GM12892 (cell line): ENCODE results near the gene KIF26B.

Source experiments
- POLR2A ChIP-seq: IDR thresholded peaks from 2 replicates; pipeline ENCODE4 v1.6.1; 2011; ENCODE audit warnings: low read depth, low read length, control low read depth
- POLR2AphosphoS5 ChIP-seq: IDR thresholded peaks from 2 replicates; pipeline ENCODE4 v1.6.1; 2011; ENCODE audit warnings: low read depth, low read length, control low read depth

DNA sequence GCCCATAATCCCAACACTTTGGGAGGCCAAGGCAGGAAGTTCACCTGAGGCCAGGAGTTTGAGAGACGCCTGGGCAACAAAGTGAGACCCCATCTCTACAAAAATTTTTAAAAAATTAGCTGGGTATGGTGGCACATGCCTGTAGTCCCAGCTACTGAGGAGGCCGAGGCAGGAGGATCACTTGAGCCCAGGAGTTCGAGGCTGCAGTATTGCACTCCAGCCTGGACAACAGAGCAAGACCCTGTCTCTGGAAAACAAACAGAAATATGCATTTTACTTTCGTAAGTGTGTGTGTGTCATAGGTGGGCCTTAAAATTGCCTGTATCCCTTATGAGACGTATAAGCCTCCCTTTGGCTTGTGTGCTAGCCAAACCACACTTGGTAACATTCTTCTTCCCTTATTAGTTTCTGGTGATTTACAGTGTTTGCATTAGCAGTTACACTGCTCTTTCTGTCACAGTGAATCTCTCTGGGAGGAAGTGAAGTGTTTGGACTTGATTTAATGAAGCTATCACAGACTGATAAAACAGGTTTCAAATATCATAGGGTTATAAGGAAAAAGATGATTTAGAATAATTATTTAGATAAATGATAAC, 48.9 kb upstream of the KIF26B start:
- TF ChIP-seq POLR2A (no peak), POLR2AphosphoS5 (no peak)
